ENCODE data around the gene KLHL41.
"Not testable (repeated sequence)": the region's sequence is repeated elsewhere in the genome, so short reads cannot be mapped to it uniquely, and the experiment has no call there.

Gene KLHL41

DNA sequence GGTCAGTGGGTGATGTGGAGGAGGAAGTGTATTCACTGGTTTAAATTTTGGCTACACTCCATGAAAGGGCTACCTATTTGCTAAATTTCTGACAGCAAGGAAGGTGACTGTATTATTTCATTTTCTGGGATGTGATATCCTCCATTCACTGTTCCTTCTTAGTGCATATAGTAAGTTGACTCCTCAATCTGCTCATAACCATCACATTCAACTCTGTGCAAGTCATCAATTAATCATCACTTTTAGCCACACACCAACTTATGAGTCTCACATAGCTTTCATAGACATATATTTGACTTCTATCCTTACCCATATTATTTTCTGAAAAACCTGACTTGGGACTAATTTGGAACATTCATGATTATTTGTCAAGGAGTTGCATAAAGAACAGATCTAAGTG lies 16.9 kb downstream of the KLHL41 start:
- Mint-ChIP-seq H3K4me3 (no peak overlapping the region), H3K36me3 (peaks cover 4% of the 10 kb centered on the region), H3K9me3 (no peaks in the 10 kb centered on the region), H3K27me3 (no peaks in the 10 kb centered on the region), H3K4me1 (no peaks in the 10 kb centered on the region), H3K27ac (no peak overlapping the region)

DNA sequence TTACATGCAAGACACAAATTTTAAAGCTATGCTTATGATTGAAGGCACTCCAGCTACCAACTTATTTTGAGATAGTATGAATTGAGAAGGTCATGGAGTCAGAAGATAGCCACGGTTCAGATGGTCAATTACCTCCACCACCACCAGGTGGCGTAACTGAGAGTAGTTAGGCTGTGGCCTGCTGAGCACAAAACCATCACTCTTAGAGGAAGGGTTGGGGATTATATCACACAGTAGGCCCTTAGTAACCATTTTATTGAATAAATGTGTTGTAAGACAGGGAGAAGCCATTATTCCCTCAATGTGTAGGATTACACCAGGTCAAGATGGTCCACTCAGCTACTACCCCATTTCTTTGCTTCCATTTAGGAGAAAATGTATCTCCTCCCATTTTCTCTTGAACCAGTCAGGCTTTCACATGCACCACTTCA lies 18.8 kb downstream of the KLHL41 start:
- no peaks in the 10 kb centered on the region for H3K4me1 Mint-ChIP-seq
- H3K4me3 Mint-ChIP-seq = no peak overlapping the region
- H3K27ac Mint-ChIP-seq = no peak overlapping the region
- H3K36me3 Mint-ChIP-seq = peaks cover 2% of the 10 kb centered on the region
- no peaks in the 10 kb centered on the region for H3K27me3 Mint-ChIP-seq
- no peaks in the 10 kb centered on the region for H3K9me3 Mint-ChIP-seq

DNA sequence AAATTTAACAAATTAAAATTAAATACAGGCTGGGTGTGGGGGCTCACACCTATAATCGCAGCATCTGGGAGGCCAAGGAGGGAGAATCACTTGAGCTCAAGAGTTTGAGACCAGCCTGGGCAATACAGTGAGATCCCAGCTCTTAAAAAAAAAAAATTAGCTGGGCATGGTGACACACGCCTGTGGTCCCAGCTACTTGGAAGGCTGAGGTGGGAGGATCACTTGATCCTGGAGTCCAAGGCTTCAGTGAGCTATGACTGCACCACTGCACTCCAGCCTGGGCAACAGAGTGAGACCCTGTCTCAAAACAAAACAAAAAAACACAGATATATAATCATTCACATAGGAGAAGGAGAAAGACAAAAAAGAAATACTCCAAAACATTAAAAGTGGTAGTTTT lies 30.0 kb downstream of the KLHL41 start:
- H3K36me3 Mint-ChIP-seq = peaks cover 12% of the 10 kb centered on the region
- not testable (repeated sequence) for H3K27ac Mint-ChIP-seq, H3K9me3 Mint-ChIP-seq, H3K27me3 Mint-ChIP-seq, H3K4me3 Mint-ChIP-seq, H3K4me1 Mint-ChIP-seq

DNA sequence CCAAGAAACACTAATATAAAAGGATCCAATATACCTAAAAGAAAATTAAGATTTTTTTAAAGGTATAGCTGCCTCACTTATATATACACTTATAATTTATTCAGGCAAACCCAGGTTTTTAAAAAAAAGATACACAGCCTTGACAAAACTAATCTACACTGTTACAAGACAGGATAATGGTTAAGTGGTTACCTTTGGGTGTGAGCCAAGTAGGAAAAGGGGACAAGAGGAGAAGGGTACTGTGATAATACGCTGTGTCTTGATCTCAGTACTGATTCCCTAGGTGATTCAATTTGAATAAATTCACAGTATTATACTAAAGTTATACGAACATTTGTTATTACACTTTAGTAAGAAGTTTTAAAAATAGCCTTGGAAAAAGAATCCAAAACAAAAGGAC lies 30.6 kb downstream of the KLHL41 start:
- Mint-ChIP-seq H3K27me3 (no peaks in the 10 kb centered on the region), H3K36me3 (peaks cover 12% of the 10 kb centered on the region), H3K4me3 (no peak overlapping the region), H3K9me3 (no peaks in the 10 kb centered on the region), H3K27ac (no peak overlapping the region), H3K4me1 (no peaks in the 10 kb centered on the region)

DNA sequence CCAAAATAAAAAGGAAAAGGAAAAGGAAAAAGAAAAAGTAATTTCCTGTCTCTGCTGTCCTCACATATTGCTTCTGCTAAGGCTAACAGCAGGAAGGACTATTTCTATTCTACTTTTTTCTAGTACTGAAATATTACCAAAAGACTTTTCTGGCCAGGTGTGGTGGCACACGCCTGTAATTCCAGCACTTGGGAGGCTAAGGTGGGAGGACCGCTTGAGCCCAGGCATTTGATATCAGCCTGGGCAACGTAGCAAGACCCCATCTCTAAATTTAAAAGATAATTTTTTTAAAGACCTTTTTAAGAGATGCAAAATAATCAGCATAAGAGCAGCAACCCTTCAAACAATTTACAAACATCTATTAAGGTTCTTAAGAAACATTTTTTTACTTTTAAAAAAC lies 32.9 kb downstream of the KLHL41 start:
- Mint-ChIP-seq H3K4me3 (no peak overlapping the region), H3K27me3 (no peaks in the 10 kb centered on the region), H3K27ac (no peak overlapping the region), H3K36me3 (peaks cover 18% of the 10 kb centered on the region), H3K9me3 (no peaks in the 10 kb centered on the region), H3K4me1 (no peaks in the 10 kb centered on the region)

DNA sequence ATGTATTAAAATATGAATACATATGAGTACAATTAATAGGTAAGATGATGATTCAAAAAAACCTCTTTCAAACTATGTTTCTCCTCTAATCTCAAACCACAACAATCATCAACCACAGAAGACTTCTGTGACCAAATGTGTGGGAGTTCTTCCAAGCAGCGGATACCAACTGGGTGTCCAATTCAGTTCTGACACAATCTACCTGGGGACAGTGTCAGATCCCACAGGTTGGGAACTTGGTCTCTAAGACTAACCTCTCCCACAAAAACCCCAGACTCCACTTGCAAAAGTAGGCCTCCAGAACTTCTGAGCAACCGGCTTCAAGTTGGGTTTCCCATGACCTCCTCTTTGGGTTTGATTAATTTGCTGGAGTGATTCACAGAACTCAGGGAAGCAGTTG lies 37.3 kb downstream of the KLHL41 start:
- Mint-ChIP-seq H3K4me3 (no peak overlapping the region), H3K36me3 (peaks cover 18% of the 10 kb centered on the region), H3K27me3 (no peaks in the 10 kb centered on the region), H3K9me3 (no peaks in the 10 kb centered on the region), H3K27ac (no peak overlapping the region), H3K4me1 (no peaks in the 10 kb centered on the region)

DNA sequence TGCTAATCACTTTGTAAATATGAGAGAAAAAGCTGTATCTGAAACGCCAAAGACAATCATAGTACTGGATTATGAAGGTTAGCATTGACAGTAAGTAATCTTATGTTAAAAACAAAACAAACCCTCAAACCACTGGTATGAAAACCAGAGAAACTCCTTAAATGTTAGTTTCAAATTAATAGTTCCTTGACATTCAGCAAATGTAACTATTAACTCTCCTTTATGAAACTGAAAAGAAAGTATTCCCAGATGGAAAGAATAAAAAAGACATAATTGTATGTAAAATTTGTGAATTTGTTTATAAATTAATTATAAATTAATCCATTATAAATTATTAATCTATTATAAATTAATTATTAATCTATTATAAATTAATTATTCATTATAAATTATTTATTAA lies 51.9 kb downstream of the KLHL41 start:
- Mint-ChIP-seq H3K9me3 (no peaks in the 10 kb centered on the region), H3K27me3 (no peaks in the 10 kb centered on the region), H3K4me1 (no peaks in the 10 kb centered on the region), H3K36me3 (peaks cover 8% of the 10 kb centered on the region), H3K27ac (no peak overlapping the region), H3K4me3 (no peak overlapping the region)

DNA sequence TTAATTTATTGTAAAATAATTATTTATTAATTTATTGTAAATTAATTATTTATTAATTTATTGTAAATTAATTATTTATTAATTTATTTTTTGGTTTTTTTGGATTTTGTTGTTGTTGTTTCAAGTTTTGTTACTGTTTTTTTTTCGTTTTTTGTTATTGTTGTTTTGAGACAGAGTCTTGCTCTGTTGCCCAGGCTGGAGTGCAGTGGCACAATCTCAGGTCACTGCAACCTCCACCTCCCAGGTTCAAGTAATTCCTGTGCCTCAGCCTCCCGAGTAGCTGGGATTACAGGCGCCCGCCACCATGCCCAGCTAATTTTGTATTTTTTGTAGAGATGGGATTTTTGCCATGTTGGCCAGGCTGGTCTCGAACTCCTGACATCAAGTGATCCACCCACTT lies 52.6 kb downstream of the KLHL41 start:
- not testable (repeated sequence) for H3K36me3 Mint-ChIP-seq, H3K4me1 Mint-ChIP-seq, H3K27me3 Mint-ChIP-seq, H3K4me3 Mint-ChIP-seq, H3K9me3 Mint-ChIP-seq, H3K27ac Mint-ChIP-seq

DNA sequence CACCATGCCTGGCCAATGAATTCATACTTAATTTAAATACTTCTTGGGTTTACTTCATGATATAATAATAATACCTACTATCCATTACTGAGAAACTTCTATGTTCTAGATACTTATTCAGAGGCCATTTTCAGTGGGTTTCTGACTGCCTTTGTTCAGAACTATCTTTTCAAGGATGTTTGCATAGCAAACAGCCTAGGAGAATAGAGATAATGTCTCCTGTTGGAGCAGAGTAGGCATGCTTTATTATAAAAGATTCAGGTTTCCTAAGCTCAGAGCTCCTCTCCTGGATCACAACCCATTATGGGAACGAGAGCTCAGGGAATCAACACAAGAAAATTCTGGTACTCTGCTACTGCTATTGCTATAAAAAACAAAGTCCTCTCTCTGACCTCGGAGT lies 53.0 kb downstream of the KLHL41 start:
- H3K27ac Mint-ChIP-seq = no peak overlapping the region
- no peak overlapping the region for H3K4me3 Mint-ChIP-seq
- peaks cover 9% of the 10 kb centered on the region for H3K36me3 Mint-ChIP-seq
- no peaks in the 10 kb centered on the region for H3K9me3 Mint-ChIP-seq
- no peaks in the 10 kb centered on the region for H3K27me3 Mint-ChIP-seq
- peaks cover under 1% of the 10 kb centered on the region for H3K4me1 Mint-ChIP-seq

DNA sequence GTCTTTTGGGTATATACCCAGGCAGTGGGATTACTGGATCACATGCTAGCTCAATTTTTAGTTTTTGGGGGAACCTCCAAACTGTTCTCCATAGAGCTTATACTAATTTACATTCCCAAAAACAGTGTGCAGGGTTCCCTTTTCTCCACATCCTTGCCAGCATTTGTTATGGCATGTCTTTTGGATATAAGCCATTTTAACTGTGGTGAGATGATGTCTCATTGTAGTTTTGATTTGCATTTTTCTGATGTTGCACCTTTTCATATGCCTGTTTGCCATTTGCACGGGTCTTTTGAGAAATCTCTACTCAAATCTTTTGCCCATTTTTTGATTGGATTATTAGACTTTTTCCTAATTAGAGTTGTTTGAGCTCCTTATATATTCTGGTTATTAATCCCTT lies 56.2 kb downstream of the KLHL41 start:
- H3K36me3 Mint-ChIP-seq = peaks cover 16% of the 10 kb centered on the region

DNA sequence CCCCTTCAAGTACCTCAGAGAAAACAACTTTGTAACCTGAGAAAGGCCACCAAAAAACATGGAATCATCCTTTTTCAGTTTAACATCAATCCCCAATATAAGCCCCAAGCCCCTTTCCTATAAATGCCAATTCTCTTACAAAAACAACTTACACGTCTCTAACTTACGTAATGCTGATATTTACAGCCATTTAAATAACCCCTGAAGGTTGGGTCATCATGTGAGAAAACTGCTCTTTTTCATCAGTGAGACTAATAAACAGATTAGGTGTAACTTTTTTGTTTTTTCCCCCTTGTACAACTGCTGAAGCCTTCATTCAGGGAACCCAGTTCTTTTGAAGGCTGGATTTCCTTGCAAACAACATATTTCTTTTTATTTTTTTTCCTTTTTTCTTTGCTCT lies 60.4 kb downstream of the KLHL41 start:
- Mint-ChIP-seq H3K4me3 (no peak overlapping the region), H3K4me1 (peaks cover 36% of the 10 kb centered on the region), H3K27ac (no peak overlapping the region), H3K27me3 (no peaks in the 10 kb centered on the region), H3K36me3 (peaks cover 13% of the 10 kb centered on the region), H3K9me3 (no peaks in the 10 kb centered on the region)

More for the DNA sequence above, 56.2 kb downstream of the KLHL41 start:
- no peak overlapping the region for H3K27ac Mint-ChIP-seq
- no peak overlapping the region for H3K4me3 Mint-ChIP-seq
- no peaks in the 10 kb centered on the region for H3K9me3 Mint-ChIP-seq
- H3K27me3 Mint-ChIP-seq = no peaks in the 10 kb centered on the region
- H3K4me1 Mint-ChIP-seq = peaks cover 18% of the 10 kb centered on the region

DNA sequence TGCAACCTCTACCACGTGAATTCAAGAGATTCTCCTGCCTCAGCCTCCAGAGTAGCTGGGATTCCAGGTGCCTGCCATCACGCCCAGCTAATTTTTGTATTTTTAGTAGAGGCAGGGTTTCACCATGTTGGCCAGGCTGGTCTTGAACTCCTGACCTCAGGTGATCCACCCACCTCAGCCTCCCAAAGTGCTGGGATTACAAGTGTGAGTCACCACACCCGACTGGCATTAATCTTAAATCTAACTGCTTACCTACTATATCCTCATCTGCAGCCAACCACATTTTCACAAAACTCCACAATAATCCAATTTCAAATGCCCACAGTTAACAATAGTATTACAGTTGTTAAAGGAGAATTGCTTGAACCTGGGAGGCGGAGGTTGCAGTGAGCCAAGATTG lies 61.2 kb downstream of the KLHL41 start:
- H3K36me3 Mint-ChIP-seq = peaks cover 11% of the 10 kb centered on the region
- not testable (repeated sequence) for H3K27ac Mint-ChIP-seq, H3K9me3 Mint-ChIP-seq, H3K27me3 Mint-ChIP-seq
- peak overlapping the region; percentile 20 for H3K4me3 Mint-ChIP-seq
- H3K4me1 Mint-ChIP-seq = peaks cover 36% of the 10 kb centered on the region

DNA sequence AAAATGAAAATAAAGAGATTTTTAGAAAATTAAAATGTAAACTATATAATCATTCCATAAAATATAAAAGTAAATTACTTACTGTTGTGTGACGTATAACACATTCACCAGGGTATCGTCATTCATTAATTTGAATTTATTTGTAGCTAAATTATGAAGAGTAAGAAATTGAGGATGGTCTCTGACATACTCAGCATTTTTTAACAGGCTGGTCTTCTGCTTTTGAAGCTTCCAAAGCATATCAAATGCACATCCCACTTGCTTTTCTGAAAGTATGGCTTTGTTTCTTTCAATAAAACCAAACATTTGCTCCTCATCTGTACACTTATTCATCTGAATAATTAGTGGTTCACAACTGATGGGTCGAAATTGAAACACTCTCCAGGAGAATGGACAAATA lies 62.1 kb downstream of the KLHL41 start:
- H3K9me3 Mint-ChIP-seq = no peaks in the 10 kb centered on the region
- H3K27me3 Mint-ChIP-seq = no peaks in the 10 kb centered on the region
- no peak overlapping the region for H3K27ac Mint-ChIP-seq
- H3K36me3 Mint-ChIP-seq = peaks cover 11% of the 10 kb centered on the region
- peak overlapping the region; percentile 28 for H3K4me3 Mint-ChIP-seq
- peaks cover 36% of the 10 kb centered on the region for H3K4me1 Mint-ChIP-seq

DNA sequence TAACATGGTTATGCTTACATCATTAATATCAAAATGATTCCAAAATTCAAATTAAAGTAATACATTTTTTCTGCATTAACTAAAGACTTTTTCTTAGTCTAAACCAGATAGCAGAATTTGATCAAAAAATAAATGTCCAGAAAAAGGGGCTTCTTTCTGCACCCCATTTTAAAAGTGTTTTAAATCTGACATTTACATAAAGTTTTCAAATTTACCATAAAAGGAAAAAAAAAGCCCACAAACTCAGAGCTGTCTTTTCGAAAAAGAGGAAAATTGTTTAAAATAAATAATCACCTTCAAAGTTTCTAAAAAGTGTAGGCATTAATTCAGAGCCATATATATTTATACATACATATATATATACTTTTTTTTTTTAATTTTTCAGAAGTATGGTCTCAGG lies 62.7 kb downstream of the KLHL41 start:
- H3K36me3 Mint-ChIP-seq = peaks cover 11% of the 10 kb centered on the region
- no peaks in the 10 kb centered on the region for H3K27me3 Mint-ChIP-seq
- H3K27ac Mint-ChIP-seq = no peak overlapping the region
- H3K4me1 Mint-ChIP-seq = peaks cover 36% of the 10 kb centered on the region
- no peaks in the 10 kb centered on the region for H3K9me3 Mint-ChIP-seq
- no peak overlapping the region for H3K4me3 Mint-ChIP-seq

DNA sequence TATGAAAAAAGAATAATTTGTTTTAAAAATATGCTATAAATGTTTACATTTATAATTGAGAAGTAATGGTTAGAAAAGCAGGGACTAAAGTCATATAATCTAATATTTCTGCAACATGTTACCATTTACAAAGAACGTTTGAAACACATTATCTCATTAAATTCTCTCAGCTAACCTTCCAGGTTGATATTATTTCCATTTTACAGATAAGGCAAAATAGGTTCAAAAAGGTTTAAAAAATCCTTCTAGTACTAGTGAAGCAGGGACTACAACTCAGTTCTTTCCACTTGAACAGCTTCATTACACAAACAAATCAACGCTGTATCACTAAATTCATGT lies 63.3 kb downstream of the KLHL41 start:
- Mint-ChIP-seq H3K27me3 (no peaks in the 10 kb centered on the region), H3K4me3 (peak overlapping the region; percentile 95), H3K4me1 (peaks cover 33% of the 10 kb centered on the region), H3K27ac (no peak overlapping the region), H3K9me3 (no peaks in the 10 kb centered on the region), H3K36me3 (peaks cover 8% of the 10 kb centered on the region)

DNA sequence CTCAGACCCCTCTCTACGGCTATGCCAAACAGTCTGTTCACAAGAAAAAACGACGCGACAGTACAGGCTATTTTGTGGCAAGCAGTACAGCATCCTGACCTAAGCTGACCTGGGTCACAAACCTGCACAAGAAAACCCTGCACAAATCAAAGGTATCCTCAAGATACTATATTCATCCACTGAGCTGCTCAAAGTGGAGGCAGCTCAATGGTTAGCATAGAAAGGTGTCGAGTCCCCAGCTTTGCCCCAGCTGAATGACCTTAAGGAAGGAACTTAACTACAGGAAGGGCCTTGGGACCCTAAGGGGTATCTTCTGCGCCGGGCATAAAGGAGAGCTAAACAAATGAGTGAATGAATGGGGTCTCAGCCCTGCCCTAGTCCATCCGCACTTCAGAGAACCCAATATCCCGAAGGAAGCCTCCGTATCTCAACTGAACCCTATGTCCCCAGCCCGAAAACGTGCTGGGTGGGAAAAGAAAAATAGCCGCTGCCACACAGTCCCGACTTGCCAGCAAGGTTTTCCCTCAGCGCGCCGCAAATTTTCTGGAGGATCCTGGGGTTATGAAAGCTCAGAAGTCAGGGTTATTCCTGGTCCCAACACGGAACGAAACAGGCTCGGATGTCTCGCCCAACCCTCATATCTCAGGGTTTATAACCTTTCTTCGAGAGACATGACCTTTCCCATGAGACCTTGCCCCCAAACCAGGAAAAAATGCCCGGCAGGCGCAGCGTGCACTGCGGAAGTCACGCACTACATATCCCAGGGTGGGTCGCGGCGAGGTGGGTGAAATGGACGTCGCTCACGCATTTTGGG lies 63.9 kb downstream of the KLHL41 start, which contains the start of gene FASTKD1:
Gene FASTKD1, minus strand, starts transcription at position 706 of the 814 bp plus-strand sequence. CDS start 1,836 bp downstream, outside the sequence.
- Mint-ChIP-seq H3K9me3 (no peaks in the 10 kb centered on the region), H3K4me3 (peak within 1 kb of the TSS; percentile 95), H3K27ac (peak within 1 kb of the TSS; percentile 89), H3K4me1 (peaks cover 29% of the 10 kb centered on the region), H3K27me3 (no peaks in the 10 kb centered on the region), H3K36me3 (peaks cover 8% of the 10 kb centered on the region)

DNA sequence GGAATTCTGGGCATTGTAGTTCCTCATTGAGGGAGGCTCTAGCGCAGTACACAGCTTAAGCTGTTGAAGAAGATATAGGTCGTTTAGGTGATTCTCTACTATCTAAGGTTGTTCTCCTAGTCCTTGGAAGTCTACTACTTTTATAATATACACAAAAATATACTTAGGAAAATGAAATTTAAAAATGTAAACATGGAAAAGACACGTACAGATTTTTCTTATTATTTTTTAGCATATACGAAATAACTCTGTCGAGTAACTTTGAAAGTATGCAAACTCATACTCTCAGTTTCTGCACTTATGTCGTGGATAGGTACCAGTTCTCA lies 64.4 kb downstream of the KLHL41 start:
- Mint-ChIP-seq H3K9me3 (no peaks in the 10 kb centered on the region), H3K27me3 (no peaks in the 10 kb centered on the region), H3K27ac (peak overlapping the region; percentile 81), H3K36me3 (peaks cover 8% of the 10 kb centered on the region), H3K4me3 (peak overlapping the region; percentile 95), H3K4me1 (peaks cover 29% of the 10 kb centered on the region)
